Measurements from ENCODE around the gene UST.

UST gene

DNA sequence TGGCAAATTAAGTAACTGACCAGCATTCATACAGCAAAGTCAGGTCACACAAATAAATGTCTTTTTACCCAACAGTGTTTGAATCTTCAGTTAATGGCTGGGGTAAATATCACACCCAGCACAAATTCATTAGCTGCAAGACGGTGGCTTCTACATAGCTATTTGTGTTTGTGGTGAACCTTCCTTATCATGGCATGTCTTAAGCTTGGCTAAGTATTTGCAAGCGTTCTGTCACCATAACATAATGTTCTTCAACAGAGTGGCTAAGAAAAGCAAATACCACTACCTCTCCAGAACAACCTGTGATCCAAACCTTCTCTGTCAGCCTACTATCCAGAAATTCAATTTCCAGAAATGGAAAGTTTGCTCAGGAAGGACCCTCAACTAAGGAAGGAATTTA is 315.1 kb downstream of the UST start:
- DNase-seq (ENCODE audit: low read depth), result no peak

GRCh38 chr6:149062653-149063348 is 316.0 kb downstream of the UST start:
- no peak for DNase-seq (ENCODE audit: low read depth)

DNA sequence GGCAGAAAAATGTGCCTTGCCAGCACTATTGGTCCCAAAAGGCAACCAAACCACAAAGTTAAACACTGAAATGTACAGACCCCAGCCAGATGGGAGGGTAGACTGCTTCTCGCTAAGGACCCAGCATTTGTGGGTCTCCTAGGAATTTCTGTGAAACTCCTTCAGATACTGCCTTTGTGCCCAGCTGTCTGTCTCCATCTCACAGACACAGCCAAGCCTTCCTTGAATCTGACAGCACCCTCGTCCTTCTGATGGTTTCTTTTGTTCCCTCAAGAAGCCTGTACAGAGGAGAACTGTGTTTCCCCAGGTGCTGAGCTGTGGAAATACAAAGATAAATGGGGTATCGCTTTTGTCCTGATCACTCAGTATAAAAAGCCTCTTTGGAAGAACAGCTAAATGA is 316.6 kb downstream of the UST start:
- no peak for DNase-seq (ENCODE audit: low read depth)

DNA sequence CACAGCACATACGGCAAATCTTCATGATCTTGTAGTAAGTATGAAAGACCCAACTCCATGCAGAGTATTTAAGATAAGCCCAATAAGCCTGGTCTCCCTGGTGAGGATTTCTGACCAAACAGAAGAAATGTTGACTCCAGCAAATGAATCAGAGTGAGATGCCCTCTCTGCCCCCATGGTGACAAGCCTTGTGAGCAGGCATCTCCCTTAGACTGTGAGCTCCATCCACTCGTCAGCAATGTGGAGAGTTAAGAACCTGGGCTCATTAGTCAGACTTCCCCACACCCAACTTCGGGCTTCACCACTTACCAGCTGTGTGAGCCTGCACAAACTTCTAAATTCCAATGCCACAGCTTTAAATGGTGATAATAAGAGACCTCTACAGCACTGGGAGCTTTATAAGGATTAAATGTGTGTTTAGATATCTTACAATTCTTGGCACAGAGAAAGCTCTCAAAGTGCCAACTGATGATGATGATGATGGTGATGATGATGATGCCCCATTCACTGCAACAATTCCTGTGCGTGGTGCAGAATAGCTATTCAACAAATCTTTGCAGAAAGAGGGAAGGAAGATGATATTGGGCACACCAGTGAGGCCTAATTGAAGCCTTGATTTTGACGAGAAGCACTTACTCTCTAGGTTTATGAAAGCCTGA is 317.3 kb downstream of the UST start:
- DNase-seq (ENCODE audit: low read depth), result no peak

DNA sequence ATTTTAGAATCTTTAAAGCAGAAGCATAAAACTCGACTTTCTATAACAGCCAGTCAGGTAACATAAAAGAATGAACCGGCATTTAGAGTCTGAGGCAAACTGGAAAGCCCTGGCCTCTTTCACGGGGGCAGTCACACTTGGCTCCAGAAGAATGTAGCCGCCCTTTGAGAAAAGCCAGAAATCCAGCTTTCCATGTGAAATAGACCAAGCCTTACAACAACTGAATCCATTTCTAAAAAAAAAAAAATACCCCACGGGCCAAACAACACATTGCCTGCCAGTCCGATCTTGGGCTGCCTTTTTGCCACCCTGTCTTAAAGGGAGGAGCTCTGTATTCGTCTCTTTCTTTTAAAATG is 317.8 kb downstream of the UST start:
- DNase-seq (ENCODE audit: low read depth), result no peak

GRCh38 chr6:149065121-149065520 is 318.3 kb downstream of the UST start:
- DNase-seq (ENCODE audit: low read depth), result no peak

DNA sequence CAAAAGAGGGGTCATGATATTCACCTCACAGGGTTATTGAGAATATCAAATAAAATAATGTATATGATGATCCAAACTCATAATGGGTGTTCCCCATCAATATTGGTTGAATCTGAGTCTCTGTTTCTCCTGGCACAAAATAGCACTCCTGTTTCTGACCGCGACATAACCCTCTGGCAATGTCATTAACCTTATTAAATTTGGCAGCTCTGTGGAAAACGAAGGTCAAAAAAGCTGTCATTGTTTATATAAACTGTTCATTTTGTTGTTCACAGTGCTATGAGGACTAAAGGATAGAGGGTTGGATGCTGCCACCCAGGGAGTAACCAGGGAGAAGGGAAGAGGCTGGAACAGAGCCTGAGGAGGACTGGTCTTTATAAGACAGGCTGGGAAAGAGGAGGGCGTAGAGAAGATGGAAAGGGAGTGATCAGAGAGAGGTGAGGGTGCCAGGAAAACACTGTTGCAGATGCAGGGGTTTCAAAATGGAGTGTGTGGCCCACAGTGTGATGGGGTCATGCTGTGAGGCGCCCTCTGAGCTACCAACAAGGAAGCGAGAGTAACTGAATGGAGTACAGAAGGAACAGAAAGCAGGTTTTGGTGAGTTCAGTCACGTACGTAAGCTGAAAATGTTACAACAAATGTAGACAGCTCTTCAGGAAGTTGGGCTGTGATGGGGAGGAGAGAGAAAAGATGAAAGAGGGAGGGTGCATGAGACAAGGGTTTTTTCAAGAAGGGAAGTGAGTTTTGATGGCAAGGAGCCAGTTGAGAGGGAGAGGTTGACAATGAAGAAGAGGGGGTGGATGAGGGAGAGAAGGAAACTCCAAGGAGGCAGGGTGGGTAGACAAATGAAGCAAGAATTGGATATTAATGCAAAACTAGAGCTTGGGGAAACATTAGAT is 319.1 kb downstream of the UST start:
- no peak for DNase-seq (ENCODE audit: low read depth)

DNA sequence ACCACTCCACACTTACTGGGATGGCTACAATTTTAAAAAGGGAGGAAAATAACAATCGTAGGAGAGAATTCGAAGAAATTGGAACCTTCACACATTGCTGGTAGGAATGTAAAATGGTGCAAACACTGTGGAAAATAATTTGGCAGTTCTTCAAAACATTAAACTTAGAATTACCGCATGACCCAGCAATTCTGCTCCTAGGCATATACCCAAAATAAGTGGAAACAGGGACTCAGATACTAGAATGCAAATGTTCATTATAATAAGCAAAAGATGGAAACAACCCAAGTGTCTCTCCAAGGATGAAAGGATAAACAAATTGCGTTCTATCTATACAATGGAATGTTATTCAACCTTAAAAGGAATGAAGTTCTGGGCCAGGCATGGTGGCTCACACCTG is 325.2 kb downstream of the UST start:
- no peak for DNase-seq (ENCODE audit: low read depth)

DNA sequence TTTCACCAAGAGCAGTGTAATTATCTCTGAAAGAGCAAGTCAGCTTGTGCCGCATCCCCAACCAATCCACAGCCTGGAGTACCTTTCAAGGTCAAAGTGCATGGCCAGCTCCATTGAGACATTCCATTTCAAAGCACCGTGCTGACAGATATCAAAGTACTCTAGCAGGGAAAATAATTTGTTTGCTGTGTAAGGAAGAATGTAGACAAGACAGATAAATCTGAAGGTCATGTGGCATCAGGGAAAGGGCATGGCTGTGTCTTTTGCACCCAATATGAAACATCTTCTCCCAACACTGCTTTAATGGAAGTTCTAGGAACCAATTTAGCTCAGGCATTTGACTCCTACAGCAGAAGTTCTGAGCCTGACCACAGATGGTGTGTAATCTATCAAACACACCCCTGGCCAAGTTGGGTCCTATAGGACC is 328.0 kb downstream of the UST start:
- no peak for DNase-seq (ENCODE audit: low read depth)

DNA sequence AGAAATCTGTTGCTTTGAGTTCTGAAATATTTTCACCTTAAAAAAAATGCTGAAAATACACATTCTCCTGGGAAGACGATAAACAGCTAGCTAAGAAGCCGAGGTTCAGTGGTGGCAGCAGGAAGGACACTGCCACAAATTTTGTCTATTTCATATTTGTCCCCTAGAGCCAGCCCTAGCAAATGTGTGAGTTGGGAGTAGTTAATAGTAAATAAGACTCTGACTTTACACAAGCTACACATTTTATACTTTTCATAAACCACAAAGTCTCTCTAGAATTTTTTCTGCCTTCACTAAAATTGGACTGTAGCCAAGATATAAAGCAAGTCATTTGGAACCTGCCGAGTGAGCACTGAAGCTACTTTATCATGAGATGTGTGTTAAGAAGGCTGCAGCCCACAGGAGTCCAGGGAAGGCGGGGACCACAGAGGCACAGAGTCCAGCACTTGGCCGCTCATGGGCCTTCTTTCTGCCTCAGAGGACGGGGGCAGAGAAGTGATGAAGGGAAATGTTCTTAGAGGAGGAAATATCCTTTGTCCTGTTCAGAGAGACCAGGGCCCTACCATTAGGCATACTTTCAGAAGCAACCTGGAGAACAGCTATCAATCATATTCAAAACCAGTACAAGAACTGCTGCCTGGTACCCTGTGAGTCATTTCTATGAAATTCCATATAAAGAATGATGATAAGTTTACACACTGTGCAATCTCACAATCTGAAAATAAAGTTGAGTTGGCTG is 329.0 kb downstream of the UST start:
- DNase-seq (ENCODE audit: low read depth), result no peak

GRCh38 chr6:149076355-149076734 is 329.5 kb downstream of the UST start:
- DNase-seq (ENCODE audit: low read depth), result no peak

DNA sequence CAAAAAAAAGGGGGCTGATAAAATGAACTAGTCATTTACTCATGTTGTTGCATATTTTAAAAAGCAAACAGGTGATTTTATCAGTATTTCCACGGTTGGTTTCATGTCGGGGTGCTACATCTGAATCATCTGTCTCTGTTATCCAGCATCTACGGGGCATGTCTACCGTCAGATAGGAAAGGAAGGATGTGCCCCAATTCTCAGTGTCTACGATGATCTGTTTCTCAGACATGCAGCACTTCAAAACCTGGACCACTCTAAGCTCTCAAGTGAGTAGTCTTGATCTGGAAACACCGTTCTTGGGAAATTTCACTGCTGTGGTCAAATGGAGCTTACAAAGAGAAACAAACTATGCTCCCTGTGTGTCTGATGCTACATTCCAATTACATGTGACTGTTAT is 330.4 kb downstream of the UST start:
- DNase-seq (ENCODE audit: low read depth), result no peak

- DNase-seq (ENCODE audit: low read depth), result no peak
Measured at GRCh38 chr6:149078211-149078782, 331.5 kb downstream of the UST start.

GRCh38 chr6:149079456-149079855 is 332.6 kb downstream of the UST start:
- DNase-seq (ENCODE audit: low read depth), result no peak

- DNase-seq (ENCODE audit: low read depth), result no peak
Measured at GRCh38 chr6:149079911-149080491, 333.2 kb downstream of the UST start.

GRCh38 chr6:149080511-149080910 is 333.7 kb downstream of the UST start:
- DNase-seq (ENCODE audit: low read depth), result no peak

GRCh38 chr6:149081281-149081680 is 334.5 kb downstream of the UST start:
- DNase-seq (ENCODE audit: low read depth), result no peak

- DNase-seq (ENCODE audit: low read depth), result peak; percentile 86
Measured at GRCh38 chr6:149082320-149082719, 335.5 kb downstream of the UST start.

DNA sequence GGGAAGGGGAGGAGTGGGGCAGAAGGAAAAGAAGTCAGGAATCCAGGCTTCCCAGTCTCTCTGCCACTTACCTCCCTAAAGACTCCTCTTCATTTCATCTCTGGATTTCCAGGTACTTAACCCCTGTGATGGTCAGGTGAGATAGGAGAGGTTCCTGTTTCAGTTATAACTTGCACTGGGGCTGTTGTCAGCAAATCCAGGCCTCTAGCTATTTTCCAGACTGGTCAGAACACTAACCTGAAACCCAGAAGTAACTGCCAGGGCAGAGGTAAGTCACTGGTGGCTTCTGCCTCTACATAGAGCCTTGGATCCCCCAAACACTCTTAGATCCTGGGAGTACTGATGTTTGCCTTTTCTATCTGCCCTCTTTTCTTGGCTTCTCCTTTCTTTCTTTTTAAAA is 337.2 kb downstream of the UST start:
- DNase-seq (ENCODE audit: low read depth), result no peak

- DNase-seq (ENCODE audit: low read depth), result no peak
Measured at GRCh38 chr6:149084808-149085556, 338.2 kb downstream of the UST start.

- no peak for DNase-seq (ENCODE audit: low read depth)
Measured at GRCh38 chr6:149085557-149085938, 338.7 kb downstream of the UST start.

Measured in activated T-cell treated with anti-CD3 and anti-CD28 coated beads for 1 hour (primary cell).